Endothelial cell (in vitro differentiated cells): ENCODE results near the gene CNOT9. TPM values are rescaled to one million over a fixed set of nuclear protein-coding genes. Genes with fewer than 3 reads are reported as not detected.

Source experiments
- DNase-seq: peaks from one replicate; pipeline ENCODE4 v3.0.0; 2021; ENCODE audit warnings: low spot score
- H3K27ac Mint-ChIP-seq: one replicate; pipeline ENCODE4 v1.8.0; 2021; ENCODE audit warnings: mixed read lengths, inconsistent platforms; ENCODE audit not compliant: unreplicated experiment
- H3K27me3 Mint-ChIP-seq: one replicate; pipeline ENCODE4 v1.8.0; 2021; ENCODE audit warnings: mild to moderate bottlenecking, moderate library complexity, mixed read lengths, inconsistent platforms; ENCODE audit not compliant: unreplicated experiment
- H3K36me3 Mint-ChIP-seq: one replicate; pipeline ENCODE4 v1.8.0; 2021; ENCODE audit warnings: mild to moderate bottlenecking, low read depth, mixed read lengths, inconsistent platforms; ENCODE audit not compliant: unreplicated experiment
- H3K4me1 Mint-ChIP-seq: one replicate; pipeline ENCODE4 v1.8.0; 2021; ENCODE audit warnings: mild to moderate bottlenecking, mixed read lengths, inconsistent platforms; ENCODE audit not compliant: unreplicated experiment
- H3K4me3 Mint-ChIP-seq: one replicate; pipeline ENCODE4 v1.8.0; 2021; ENCODE audit warnings: mild to moderate bottlenecking, mixed read lengths, inconsistent platforms; ENCODE audit not compliant: unreplicated experiment
- H3K9me3 Mint-ChIP-seq: one replicate; pipeline ENCODE4 v1.8.0; 2021; ENCODE audit warnings: mixed read lengths, inconsistent platforms; ENCODE audit not compliant: unreplicated experiment
- CTCF ChIP-seq: fragments of 200-600 bp; sonication (generic); IDR thresholded peaks from one replicate; pipeline ENCODE4 v1.5.0; 2021; ENCODE audit warnings: antibody characterized with exemption; ENCODE audit not compliant: unreplicated experiment
- total RNA-seq: library from RNA; stranded (reverse); fragmentation: NEBNext Ultra II Directional; extraction: Animal tissue kit (Norgen Biotek cat#: 25700); gene quantifications from one replicate; pipeline ENCODE4 v1.2.1, GENCODE V29; 2021; ENCODE audit not compliant: unreplicated experiment

The CNOT9 gene
- total RNA-seq, 1 donor from 2014 or later: 56.1 TPM

- Mint-ChIP-seq H3K9me3 (no peaks in the 10 kb centered on the region), H3K4me3 (no peak overlapping the region), H3K36me3 (peaks cover 23% of the 10 kb centered on the region), H3K27me3 (peaks cover 6% of the 10 kb centered on the region), H3K27ac (no peak overlapping the region), H3K4me1 (peaks cover 11% of the 10 kb centered on the region)
- DNase-seq: no peak
- TF ChIP-seq CTCF: no peak
Measured at GRCh38 chr2:218643751-218644310, 75.2 kb downstream of the CNOT9 start.

- peaks cover 17% of the 10 kb centered on the region for H3K36me3 Mint-ChIP-seq
- H3K4me3 Mint-ChIP-seq: no peak overlapping the region
- no peak for TF ChIP-seq CTCF
- H3K27me3 Mint-ChIP-seq: peaks cover 6% of the 10 kb centered on the region
- DNase-seq: no peak
- peak overlapping the region; percentile 32 for H3K27ac Mint-ChIP-seq
- no peaks in the 10 kb centered on the region for H3K9me3 Mint-ChIP-seq
- H3K4me1 Mint-ChIP-seq: peaks cover 11% of the 10 kb centered on the region
Measured at GRCh38 chr2:218644721-218645120, 76.1 kb downstream of the CNOT9 start.

GRCh38 chr2:218645126-218645525 lies 76.5 kb downstream of the CNOT9 start:
- Mint-ChIP-seq H3K9me3 (no peaks in the 10 kb centered on the region), H3K4me3 (no peak overlapping the region), H3K36me3 (peaks cover 15% of the 10 kb centered on the region), H3K27ac (peak overlapping the region; percentile 32), H3K4me1 (peaks cover 11% of the 10 kb centered on the region), H3K27me3 (peaks cover 6% of the 10 kb centered on the region)
- no peak for TF ChIP-seq CTCF
- no peak for DNase-seq

Other genes with a start within 250 kb of the CNOT9 start
- gene CATIP, start 212.0 kb upstream of the CNOT9 start, total RNA-seq: not detected
- not detected for gene SLC11A1, start 186.6 kb upstream of the CNOT9 start, total RNA-seq
- gene CTDSP1, start 169.0 kb upstream of the CNOT9 start, total RNA-seq: 106 TPM
- gene VIL1, start 149.7 kb upstream of the CNOT9 start, total RNA-seq: 0.44 TPM
- gene USP37, start 488 bp upstream of the CNOT9 start, total RNA-seq: 16.1 TPM
- 90.2 TPM for gene PLCD4, start 39.1 kb downstream of the CNOT9 start, total RNA-seq
- 26.6 TPM for gene ZNF142, start 90.8 kb downstream of the CNOT9 start, total RNA-seq
- 39.0 TPM for gene BCS1L, start 90.8 kb downstream of the CNOT9 start, total RNA-seq
- gene RNF25, start 103.2 kb downstream of the CNOT9 start, total RNA-seq: 41.7 TPM
- gene STK36, start 103.2 kb downstream of the CNOT9 start, total RNA-seq: 75.1 TPM
- 47.3 TPM for gene TTLL4, start 142.0 kb downstream of the CNOT9 start, total RNA-seq
- gene CYP27A1, start 213.3 kb downstream of the CNOT9 start, total RNA-seq: 9.0 TPM